Measurements from ENCODE around the gene ADAMTS1.
"Not testable (repeated sequence)": the region's sequence is repeated elsewhere in the genome, so short reads cannot be mapped to it uniquely, and the experiment has no call there.

ADAMTS1 gene

DNA sequence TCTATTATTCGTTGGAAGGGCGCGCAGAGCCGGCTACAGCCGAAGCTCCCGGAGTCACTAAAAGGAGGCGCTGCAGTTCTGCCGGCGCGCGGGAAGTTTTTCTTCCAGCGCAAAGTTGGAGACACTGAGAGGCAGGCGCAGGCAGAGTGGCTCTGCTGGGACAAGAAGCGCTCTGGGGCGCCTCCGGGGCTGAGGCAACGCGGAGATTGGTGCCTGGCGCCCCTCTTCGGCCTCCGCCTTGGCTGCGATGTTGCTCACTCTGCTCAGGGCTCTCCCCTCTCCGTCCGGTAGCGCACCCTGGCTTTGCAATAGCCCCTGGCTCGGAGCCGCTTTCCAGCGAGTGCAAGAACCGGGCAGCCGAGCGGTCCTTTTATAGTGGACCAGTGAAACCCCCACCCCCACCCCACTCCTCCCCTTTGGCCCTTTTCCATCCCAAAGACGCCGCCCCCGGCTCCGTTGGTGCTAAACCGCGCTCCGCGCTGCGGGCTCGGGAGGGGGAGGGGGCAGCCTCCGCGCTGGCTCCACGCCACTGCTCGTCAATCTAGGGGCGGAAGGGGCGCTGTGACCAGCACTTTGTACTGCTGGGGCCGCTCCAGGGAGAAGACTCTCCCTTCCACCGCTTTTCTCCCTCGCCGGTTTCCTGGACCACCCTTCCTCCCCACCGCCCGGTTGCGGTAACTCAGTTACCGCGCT lies at the start of gene ADAMTS1:
ADAMTS1 (minus strand) TSS at position 344 of the 693 bp plus-strand sequence. CDS start 455 bp downstream, outside the sequence.
- in situ Hi-C loops (cut with MboI; ENCODE audit: low sequenced_read_pairs), result no loop called here

DNA sequence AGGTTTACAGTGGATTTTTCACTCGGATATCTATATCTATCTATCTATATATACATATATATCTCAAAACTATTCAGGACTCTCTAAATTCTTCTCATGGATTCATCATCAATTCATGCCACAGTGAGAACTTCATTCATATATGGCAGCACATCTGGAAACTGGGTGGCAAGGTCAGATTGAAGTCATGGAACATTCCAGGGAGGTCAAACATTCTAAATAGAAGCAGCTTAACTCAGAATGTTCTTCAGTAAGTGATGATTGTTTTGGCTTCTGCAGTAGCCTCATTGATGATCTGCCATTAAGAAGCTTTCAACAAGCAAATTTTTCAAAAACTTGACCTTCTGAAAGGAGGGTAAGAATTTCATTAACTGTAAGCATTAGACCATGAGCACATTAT lies 46.9 kb upstream of the ADAMTS1 start:
- in situ Hi-C loops (cut with MboI; ENCODE audit: low sequenced_read_pairs), result no loop called here

DNA sequence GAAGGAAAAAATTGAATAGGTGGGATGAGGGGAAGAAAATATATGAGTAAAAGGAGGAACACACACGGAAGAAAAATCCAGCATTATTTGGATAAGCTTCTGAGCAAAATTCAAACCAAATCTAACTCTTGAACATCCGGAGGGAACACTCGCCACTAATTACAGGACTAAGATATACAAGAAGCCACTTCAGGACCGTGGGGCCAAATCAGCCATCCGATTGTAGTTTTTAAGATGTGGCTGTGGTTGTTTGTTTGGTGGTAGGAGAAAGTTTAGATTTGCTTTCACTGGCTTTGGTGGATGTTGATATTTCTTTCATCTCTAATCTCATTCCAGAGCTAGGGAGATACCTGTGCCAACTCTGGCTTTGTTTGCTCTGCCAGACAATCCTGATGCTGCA lies 43.7 kb upstream of the ADAMTS1 start:
- in situ Hi-C loops (cut with MboI; ENCODE audit: low sequenced_read_pairs), result no loop called here

DNA sequence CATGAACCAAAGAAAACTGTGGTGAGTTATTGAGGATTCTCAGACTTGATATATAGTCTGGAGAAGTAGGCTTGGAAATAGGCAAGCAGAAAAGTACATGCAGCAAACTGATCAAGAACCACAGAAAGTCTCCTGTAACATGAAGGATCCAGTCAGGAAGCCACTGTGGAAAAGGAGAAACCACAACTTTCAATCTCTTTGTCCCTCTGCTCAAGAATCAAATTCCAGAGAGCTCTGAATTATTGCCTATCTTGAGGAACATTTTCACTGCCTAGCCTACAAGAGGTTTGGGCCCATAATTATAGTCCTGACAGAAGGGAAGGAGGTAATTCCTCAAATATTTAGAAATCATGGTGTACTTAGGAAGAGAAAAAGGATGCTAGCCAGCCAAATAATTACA lies 43.0 kb upstream of the ADAMTS1 start:
- in situ Hi-C loops (cut with MboI; ENCODE audit: low sequenced_read_pairs), result no loop called here

DNA sequence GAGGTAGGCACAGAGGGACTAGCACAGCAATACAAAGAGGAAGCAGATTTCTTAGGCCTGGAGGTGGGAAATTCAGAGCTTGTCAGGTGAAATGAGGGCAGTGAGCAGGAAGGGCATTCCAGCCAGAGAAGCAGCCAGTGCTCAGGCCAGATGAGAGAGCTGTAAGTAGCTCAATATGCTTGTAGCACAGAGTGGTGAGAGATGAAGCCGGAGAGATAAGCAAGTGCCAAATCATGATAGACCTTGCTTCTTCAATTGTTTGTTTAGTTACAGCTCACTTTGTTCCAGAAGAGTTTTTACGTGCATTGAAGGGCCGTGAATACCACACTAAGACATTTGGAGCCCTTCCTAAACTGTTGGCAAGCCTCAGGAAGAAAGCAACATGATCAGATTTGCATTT lies 42.0 kb upstream of the ADAMTS1 start:
- in situ Hi-C loops (cut with MboI; ENCODE audit: low sequenced_read_pairs), result no loop called here

DNA sequence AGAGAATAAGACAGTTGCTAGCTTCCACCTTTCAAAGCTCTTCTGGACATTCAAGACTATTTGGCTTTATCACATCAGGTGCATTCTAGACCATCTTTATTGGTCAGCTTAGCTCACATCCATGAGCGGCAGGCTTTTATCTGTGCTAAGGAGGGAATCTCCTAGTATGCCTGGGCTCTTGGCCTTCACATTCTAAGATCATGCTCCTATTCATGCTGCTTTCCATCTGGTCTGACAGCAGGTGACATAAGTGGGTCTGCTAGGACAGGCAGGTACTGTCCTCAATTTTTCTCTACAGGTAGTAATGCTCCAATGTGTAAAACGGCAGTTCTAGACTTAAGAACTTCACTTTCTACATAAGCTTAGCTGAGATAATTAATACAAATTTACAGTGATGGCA lies 39.2 kb upstream of the ADAMTS1 start:
- in situ Hi-C loops (cut with MboI; ENCODE audit: low sequenced_read_pairs), result no loop called here

DNA sequence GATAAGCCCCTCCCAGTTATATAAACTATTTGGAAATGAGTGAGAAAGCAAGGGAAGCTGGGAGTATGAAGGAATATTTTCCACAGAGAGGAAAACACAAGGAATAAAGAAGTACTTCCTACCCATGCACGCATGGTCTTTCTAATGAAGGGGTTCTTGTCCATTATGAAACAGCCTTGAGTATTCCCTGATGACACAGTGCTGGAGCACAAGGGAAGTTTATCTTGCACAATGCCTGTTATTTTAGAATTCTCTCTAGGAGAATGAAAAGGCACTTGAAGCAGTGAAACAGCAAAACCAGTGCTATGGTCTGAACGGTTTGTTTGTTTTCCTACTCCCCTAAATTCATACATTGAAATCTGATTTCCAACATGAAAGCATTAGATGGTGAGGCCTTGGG lies 38.6 kb upstream of the ADAMTS1 start:
- in situ Hi-C loops (cut with MboI; ENCODE audit: low sequenced_read_pairs), result no loop called here

DNA sequence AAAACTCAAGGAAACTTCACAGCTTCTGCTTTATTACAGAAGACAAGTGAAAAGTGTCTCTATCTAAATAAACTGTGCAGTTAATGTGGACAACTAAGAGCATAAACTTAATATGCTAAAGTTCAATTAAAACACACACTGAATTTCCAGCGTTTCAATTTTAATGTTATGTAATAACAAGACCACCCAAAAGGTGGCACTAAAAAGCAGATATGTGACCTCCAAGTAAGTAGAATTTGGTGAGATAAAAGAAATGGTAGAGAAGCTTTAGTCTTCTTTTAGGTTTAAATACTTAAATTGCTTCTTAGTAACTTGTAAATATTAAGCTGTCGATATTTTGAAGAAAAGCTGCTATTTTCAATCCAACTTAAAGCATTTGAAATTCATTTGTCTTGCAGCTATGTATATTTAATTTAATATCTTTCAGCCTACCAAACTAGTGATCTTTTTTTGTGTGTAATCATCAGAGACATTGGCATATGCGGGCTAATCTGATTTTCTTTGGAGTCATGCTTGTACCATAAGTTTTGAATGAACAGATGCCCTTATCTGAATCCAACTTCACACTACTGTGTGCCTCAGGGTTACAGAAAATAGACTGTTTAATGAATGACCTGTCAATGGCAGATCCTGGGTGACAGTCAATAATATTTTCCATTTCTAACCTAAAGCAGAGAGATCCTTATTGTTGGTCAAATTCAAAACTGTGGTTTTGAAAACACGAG lies 36.5 kb upstream of the ADAMTS1 start:
- in situ Hi-C loops (cut with MboI; ENCODE audit: low sequenced_read_pairs), result no loop called here

DNA sequence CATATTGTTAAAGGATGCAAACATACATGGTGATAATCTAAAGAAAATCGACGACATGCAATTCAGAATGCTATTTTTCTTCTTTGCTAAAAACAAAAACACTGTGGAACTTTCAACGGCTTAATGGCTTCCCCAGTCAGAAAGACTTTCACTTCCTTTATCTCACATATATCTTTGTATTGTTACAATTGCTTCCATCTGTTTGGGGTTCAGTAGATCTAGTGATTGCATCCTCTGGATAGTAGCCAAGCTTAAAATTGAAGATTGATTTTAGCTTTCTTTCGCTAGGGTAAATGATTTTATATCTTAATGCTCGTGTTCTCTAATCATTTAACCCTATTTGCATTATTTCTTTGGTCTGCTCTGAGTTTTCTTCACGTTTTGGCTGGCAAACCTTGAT lies 31.8 kb upstream of the ADAMTS1 start:
- in situ Hi-C loops (cut with MboI; ENCODE audit: low sequenced_read_pairs), result no loop called here

DNA sequence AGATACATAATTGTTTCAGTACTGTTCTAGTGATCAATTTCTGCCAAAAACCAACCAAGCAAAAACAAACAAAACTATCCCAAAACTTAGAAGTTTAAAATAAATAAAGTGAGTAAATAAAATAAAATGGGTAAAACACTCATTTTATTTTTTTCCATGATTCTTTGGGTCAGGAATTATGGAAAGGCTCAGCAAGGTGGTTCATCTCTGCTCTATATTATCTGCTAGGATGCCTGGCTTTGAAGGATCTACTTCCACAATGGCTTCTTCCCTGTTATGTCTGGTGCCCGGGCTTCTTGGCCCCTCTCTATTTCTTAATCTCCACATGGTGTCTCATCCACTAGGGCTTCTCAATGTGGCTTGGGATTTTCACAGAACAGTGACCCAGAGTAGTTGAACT lies 29.1 kb upstream of the ADAMTS1 start:
- in situ Hi-C loops (cut with MboI; ENCODE audit: low sequenced_read_pairs), result no loop called here

DNA sequence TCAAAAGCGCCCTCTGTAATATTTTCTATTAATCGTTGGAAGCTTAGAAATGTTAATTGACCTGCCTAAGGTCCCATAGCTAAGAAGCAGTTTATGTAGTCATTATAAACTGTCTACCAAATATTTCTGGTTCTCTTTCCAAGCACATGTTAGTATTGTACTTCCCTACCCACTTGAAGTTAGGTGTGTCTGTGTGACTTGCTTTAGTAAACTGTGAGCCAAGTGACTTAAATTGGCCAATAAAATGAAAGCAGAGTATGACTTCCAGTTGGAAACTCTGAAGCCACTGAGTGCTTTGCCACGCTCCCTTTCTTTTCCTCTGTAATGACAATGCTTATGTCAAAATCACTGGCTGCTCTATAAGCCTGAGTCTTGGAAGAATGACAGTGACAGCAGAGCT lies 20.6 kb upstream of the ADAMTS1 start:
- in situ Hi-C loops (cut with MboI; ENCODE audit: low sequenced_read_pairs), result no loop called here

DNA sequence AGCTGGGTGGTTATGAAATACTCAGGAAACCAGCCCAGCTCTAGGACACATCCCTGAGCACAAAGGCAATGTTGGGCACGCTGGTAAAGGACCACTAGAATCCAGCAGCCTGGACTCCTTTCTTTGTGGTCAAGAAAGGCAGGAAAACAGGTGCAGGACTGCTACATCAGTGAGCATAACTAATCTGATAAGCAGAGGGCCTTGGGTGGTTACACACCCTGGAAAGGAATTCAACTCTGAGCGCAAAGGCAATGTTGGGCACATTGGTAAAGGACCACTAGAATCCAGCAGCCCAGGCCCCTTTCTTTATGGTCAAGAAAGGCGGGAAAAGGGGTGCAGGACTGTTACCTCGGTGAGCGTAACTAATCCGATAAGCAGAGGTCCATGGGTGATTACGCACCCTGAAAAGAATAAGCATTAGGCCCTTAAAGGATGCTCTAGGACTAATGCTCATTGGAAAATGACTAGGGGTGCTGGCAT lies 11.7 kb upstream of the ADAMTS1 start:
- in situ Hi-C loops (cut with MboI; ENCODE audit: low sequenced_read_pairs), result not testable (repeated sequence)

DNA sequence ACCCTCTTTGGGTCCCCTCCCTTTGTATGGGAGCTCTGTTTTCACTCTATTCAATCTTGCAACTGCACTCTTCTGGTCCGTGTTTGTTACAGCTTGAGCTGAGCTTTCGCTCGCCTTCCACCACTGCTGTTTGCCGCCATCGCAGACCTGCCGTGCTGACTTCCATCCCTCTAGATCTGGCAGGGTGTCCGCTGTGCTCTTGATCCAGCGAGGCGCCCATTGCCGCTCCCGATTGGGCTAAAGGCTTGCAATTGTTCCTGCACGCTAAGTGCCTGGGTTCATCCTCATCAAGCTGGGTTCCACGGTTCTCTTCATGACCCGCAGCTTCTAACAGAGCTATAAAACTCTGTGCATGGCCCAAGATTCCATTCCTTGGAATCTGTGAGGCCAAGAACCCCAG lies 9.5 kb upstream of the ADAMTS1 start:
- in situ Hi-C loops (cut with MboI; ENCODE audit: low sequenced_read_pairs), result not testable (repeated sequence)

DNA sequence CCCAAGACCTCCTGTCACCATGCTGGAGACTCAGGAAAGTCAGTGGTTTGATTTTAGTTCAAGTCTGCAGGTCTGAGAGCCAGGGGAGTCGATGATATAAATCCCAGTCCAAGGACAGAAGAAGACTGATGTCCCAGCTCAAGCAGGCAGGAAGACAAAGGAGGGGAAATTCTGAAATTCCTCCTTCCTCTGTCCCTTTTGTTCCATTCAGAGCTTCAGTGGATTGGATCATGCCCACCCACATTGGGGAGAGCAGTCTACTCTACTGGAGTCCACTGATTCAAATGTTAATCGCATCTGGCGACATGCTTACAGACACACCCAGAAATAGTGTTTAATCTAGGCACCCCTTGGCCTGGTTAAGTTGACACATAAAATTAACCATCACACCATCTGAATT lies 7.2 kb upstream of the ADAMTS1 start:
- in situ Hi-C loops (cut with MboI; ENCODE audit: low sequenced_read_pairs), result no loop called here

DNA sequence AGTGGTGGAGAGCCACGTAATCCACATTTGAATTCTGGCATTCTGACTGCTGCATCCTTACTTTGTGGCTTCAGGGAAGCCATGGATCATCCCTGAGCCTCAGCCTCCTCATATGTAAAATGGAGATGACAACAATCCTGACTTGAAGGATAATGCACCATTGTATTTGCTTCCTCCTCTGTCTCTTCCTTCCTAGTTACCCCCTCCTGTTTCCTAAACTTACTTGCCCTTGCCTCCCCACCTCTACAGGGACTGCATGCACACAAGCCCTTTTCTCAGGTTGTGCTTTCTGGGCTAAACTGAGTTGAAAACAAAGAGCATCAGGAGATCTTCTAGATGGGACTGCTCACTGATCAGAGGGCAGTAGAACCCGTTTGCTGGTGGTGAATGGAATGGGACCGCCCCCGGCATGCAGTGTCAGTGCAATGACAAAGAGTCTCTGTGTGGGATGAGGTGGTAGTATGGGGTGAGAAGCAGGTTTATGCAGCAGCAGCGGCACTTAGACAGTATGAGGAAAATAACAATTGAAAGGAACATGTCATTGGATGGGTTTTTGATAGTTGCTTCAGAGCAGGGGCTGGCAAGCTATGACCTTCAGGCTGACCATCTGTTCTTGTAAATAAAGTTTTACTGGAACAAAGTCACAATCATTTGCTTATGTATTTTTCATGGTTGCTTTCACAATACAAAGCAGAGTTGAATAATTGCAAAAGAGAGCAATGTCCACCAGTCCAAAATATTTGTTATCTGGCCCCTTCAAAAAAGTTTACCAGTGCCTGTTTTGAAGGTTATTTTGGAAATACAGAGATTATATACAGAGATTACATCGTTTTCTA lies 6.1 kb upstream of the ADAMTS1 start:
- in situ Hi-C loops (cut with MboI; ENCODE audit: low sequenced_read_pairs), result no loop called here

DNA sequence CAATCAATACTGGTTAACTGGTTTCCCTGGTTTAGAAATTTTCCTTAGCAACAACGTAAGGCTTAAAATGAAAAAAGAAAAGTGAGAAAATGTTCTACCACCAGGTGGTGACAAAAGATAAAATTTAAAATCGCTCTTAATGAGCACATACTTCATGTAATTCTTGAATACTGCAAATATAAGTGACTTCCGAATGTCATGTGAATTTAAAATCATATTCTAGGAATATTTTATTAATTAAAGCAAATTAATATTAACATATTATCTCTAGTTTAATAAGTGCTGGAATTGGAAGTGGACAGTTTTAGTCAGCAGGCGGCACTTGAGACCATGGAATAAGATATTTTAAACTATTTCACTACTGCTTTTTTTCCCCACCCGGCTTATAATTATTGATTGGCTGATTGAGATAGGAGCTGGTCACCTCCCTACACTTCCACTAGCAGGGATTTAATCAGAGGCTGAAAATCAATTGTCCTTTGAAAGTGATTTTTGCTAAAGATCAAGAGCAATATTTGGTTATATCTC lies 5.0 kb upstream of the ADAMTS1 start:
- in situ Hi-C loops (cut with MboI; ENCODE audit: low sequenced_read_pairs), result no loop called here

DNA sequence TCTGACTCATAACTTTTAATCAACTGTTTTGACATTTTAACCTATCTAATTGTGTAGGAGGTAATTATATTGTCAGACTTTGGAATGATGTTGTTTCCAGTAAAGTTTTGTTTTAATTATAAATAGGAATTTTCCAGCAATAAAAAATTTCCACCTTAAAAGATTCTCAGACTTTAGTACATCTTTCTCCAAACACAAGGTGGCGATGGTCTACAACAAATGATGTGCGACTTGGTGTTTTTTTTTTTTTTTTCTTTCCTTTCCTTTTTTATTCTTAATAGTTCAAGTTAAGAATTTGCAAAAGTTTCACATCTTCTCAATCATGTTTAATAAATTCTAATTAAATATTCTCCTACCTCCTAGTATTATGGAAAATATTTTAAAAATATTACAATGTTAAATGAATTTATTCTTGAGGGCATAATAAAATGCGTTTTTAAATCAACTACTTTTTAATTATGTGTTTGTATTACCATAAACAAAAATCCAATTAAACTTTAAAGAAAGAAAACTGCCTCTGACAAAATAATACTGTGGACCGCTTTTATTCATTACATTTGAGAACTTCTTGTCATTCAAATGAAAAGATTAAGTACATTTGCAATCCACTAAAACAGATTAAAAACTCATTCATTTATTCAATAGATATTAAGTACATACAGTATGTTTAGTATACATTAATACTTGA lies 4.4 kb upstream of the ADAMTS1 start:
- in situ Hi-C loops (cut with MboI; ENCODE audit: low sequenced_read_pairs), result no loop called here

DNA sequence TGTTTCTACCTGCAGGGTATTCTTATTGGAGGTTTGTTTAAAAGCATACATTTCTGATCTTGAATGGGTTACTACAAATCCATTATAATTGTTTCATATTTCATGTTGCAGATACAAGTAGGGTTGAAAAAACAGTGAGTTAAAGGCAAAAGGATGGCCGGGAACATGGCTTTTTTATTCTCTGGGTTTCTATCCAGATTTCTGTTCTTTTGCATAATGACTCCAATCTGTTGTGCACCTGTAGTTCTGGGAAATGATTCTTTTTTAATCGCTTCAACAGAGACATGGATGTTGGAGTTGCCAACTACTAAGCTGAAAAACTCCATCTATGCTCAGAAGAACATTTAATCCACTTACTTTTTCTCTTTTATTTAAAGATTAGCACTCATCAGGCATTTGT lies 2.7 kb upstream of the ADAMTS1 start:
- in situ Hi-C loops (cut with MboI; ENCODE audit: low sequenced_read_pairs), result no loop called here

DNA sequence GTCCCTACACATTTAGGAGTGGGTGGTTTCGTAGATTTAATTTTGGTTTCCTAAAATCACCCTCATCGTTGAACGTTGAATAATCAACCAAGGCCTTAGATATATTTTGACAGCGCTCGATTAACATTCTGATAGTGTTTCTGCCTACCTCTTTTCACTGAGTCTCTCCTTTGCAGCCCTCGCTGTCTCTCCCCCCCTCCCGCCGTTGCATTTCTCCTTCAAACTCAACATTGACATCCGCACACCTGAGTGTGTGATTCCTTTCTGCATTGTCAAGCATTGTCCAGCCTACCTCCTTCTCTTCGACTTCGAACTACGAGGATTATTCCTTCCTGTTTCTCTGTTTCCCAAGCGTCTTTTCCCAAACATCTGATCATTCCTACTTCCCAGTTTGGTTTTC lies 1.8 kb upstream of the ADAMTS1 start:
- in situ Hi-C loops (cut with MboI; ENCODE audit: low sequenced_read_pairs), result no loop called here

DNA sequence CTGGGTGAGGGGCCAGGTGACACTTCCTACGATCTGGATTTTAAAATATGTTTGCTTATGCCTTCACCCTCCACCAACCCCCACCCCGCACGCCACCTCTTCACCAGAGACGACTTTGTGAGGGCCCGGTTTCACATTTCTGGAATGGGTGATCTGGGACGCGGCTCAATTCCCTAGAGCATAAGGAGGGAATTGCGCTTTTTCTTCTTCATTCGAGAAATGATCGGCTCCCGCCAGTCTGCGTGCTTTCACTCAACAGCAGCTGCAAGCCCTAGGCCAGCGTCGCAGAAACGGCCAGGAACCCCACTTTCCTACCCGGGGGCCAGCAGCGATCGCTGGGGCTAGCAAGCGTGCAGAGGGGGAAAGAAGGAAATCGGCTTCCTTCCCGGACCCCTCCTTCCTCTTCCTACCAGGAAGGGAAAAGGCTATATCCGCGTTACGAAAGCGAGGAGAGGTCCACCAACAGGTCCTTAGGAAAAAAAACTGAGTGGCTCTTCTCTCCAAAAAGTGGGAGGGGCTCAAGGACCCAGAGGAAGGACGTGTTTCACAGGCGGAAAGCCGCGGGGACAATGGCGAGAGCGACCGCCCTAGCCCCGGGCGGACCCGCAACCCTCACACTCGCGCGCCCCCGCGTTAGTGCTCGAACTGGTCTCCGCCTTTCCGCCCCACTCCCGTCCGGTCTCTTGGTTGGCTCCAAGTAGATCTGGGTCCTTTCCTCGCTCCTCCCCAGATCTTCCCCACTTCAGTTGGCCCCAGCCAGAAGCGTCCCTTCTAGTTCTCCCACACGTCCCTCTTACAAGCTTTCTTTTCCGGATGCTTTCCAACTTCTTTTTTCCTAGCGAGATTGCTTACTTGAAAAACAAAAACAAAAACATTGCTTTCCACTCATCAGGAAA lies 1.1 kb upstream of the ADAMTS1 start:
- in situ Hi-C loops (cut with MboI; ENCODE audit: low sequenced_read_pairs), result no loop called here

Measured in hTERT RPE-1 (cell line).